GM21528 (cell line): Measurements from ENCODE around the gene TUBGCP3.

Experiments
- ATAC-seq: cut with Tn5 transposase; IDR thresholded peaks from one replicate; pipeline ENCODE4 v1.9.1; 2021; ENCODE audit warnings: mild to moderate bottlenecking, moderate library complexity; ENCODE audit not compliant: unreplicated experiment, low FRiP score

Gene TUBGCP3

DNA sequence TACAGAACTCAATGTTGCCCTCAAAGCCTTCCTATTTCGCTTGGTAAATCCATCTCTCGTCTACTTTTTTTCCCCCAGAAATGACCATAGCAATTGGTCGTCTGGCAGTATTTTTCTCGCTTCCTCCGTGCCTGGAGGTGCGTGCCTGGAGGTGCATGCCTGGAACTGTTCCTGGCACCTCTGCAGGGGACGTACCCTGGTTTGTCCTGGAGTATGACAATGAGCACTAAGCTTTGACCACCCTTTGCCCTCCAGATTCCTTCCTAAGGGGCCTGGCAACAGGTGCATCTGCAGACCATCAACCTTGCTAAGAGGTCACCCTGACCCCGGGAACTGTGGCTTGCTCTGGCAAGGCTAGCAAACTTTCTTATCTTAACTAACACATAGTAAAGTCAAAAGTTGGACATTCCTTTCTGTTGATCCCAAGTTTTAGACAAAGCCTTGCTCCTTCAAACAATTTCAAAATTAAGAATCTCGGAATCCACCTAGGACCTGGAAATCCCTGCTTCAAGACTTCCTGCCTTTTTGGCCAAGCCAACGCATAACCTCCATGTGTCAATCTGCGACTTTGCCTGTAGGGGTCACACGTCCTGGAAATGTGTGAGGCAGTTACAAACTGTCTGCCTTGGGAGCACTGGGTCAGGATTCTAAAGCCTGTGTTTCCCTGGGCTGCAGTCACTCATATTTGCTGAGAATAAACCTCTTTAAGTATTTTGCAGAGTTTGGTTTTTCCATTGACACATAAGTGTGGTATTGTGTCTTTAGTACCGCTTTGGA is 28.8 kb upstream of the TUBGCP3 start:
- peak; percentile 72 for ATAC-seq

- no peak for ATAC-seq
Measured at GRCh38 chr13:112615391-112615790, 27.4 kb upstream of the TUBGCP3 start.

DNA sequence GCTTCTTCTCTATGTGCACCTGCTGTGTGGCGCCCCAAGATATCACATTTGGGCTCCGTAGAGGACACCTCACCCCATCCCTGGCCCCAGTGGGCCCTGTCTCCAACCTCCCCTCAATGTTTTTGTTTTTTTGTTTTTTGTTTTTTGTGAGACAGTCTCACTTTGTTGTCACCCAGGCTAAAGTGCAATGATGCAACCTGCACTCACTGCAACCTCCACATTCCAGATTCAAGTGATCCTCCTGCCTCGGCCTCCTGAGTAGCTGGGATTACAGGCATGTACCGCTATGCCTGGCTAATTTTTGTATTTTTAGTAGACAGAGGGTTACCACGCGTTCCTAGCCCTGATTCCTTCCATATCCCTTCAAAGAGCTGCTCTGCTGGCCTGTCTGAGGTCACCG is 26.9 kb upstream of the TUBGCP3 start:
- ATAC-seq = no peak

GRCh38 chr13:112608212-112608611 is 20.3 kb upstream of the TUBGCP3 start:
- ATAC-seq = no peak

DNA sequence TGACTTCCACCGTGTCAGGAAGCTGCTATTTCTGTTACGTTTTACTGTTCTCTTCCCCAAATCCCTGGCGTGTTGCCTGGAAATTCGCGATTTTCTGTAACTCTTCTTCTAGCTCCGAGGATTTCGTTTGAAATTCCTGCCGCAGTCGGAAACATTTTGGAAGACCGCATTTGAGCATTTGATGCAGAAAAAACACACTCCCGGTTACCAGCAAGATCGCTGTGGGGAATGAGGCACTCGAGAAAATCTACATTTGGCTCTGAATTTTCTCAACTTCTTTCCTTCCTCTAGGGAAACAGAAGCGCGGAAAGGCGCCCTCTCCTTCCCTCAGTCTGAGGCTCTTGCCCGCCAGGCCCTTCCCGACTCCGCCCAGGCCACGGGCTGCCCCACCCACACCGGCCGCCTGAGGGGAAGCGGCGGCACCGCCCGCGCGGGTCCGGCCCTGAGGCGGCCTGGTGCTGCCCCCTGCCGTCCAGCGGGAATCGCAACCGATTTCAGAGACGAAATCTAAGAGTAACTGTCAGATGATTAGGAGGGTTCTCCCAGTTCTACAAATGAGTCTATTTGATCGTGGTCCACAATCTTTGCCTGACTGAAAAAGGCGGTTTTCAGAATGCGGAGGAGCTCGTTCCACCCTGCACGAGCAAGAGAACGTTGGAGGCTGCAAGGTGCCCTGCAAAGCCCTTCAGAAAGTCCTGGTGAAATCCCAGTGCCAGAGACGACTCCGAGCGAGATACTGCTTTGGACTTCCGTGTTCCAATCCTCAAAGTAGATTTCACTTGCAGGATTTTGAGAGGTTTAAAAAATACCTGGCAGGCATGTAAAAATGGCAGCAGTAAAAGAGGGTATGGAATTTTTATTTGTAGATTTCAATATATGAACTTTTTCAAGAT is 18.4 kb upstream of the TUBGCP3 start:
- ATAC-seq = peak; percentile 100

DNA sequence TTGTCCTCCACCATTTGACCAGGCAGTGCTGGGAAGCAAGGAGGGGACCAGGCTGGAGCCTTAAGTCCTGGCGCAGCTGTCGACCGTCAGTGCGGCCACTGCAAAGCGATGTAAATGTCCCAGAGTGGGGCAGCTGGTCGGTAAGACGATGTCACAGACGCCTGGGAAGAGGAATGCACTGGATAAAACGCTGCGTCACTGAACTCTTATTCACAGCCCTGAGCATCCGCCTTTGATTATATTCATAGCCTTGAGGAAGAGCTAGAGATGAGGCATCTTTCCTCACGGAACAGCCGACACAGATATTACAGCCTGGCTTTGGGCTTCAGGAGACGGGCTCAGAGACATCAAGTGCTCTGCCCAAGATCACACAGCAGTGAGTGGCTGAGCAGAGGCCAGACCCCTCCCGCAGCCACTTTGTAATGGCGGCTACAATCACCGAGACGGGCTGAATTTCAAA is 17.6 kb upstream of the TUBGCP3 start:
- no peak for ATAC-seq

GRCh38 chr13:112603641-112604225 is 15.8 kb upstream of the TUBGCP3 start:
- no peak for ATAC-seq

DNA sequence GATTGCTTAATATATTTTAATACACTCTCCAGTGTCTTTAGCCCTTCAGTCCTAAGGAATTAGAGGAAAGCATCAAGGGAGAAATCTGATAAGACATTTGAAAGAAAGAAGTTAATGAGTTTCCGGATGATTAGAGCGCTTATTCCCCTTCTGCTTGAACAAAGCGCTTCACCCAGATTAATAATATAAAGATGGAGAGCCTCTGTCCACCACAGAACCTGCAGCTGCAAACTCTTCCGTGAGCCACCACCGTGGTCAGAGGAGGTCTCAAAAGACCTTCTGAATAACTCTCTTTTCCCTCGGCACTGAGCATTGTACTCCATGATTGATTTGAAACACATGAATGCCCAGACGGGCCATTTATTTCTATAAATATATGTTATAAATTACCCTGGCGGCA is 14.2 kb upstream of the TUBGCP3 start:
- ATAC-seq = no peak

GRCh38 chr13:112601371-112601770 is 13.4 kb upstream of the TUBGCP3 start:
- ATAC-seq = no peak

DNA sequence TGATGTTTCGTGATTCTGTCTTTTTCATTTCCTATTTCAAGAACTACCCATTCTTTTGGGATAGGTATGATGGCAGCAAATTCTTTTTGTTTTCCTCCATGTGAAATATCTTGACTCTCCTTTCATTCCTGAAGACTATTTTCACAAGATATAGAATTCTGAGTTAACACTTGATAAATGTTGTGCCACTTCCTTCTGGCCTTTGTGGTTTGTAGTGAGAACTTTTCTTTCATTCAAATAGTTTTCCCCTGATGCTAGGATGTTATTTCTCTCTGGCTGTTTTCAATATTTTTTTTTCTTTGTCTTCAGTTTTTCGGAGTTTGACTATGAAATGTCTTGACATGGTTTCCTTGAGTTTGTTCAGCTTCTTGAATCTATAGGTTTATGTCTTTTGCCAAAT is 8.3 kb upstream of the TUBGCP3 start:
- ATAC-seq = no peak

GRCh38 chr13:112592647-112593046 is 4.7 kb upstream of the TUBGCP3 start:
- no peak for ATAC-seq

GRCh38 chr13:112592181-112592580 is 4.2 kb upstream of the TUBGCP3 start:
- ATAC-seq = no peak

- ATAC-seq = no peak
Measured at GRCh38 chr13:112588490-112589297, 741 bp upstream of the TUBGCP3 start.

GRCh38 chr13:112587212-112587763 is 665 bp downstream of the TUBGCP3 start:
- ATAC-seq = peak; percentile 55

- ATAC-seq = no peak
Measured at GRCh38 chr13:112586334-112586960, 1.5 kb downstream of the TUBGCP3 start.

- ATAC-seq = peak; percentile 44
Measured at GRCh38 chr13:112583592-112584277, 4.2 kb downstream of the TUBGCP3 start.

GRCh38 chr13:112582263-112582662 is 5.7 kb downstream of the TUBGCP3 start:
- ATAC-seq = no peak

DNA sequence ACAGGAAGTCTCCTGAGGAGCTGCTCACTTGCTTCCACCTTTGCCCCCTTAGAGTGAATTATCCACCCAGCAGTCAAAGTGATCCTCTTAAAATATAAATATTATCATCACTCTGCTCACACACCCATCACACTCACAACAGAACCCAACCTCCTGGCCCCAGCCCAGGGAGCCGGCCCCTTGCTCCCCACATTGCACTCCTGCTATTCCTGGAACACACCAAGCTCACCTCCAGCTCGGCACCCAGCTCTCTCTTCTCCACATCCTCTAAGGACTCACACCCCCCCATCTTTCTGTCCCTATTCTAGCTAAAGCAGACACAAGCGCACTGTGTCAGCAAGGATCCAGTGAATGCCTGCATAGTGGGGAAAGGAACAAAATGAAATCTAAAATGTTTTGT is 7.0 kb downstream of the TUBGCP3 start:
- ATAC-seq = no peak

DNA sequence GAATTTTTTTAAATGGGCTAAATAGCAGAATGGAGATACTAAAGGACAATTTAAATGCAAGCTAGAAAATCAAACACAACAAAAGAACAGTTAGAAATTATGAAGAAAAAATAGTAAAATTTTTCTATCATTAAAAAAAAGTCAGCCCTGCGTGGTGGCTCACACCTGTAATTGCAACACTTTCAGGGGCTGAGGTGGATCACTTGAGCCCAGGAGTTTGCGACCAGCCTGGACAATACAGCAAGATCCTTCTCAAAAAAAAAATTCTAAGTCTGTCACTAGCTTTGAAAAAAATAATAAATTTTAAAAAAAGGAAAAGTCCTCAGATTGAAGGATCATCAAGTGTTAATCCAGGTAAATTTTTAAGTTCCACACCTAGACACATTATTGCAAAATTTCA is 7.7 kb downstream of the TUBGCP3 start:
- ATAC-seq = no peak
